Activated T-cell treated with anti-CD3 and anti-CD28 coated beads for 48 hours (primary cell): ENCODE data around the gene TRIOBP.
"Not testable (repeated sequence)": the region's sequence is repeated elsewhere in the genome, so short reads cannot be mapped to it uniquely, and the experiment has no call there.

Experiments used
- DNase-seq: peaks from one replicate; pipeline ENCODE4 v3.0.0-alpha.2; 2020; ENCODE audit warnings: low read depth

Gene TRIOBP, protein sequence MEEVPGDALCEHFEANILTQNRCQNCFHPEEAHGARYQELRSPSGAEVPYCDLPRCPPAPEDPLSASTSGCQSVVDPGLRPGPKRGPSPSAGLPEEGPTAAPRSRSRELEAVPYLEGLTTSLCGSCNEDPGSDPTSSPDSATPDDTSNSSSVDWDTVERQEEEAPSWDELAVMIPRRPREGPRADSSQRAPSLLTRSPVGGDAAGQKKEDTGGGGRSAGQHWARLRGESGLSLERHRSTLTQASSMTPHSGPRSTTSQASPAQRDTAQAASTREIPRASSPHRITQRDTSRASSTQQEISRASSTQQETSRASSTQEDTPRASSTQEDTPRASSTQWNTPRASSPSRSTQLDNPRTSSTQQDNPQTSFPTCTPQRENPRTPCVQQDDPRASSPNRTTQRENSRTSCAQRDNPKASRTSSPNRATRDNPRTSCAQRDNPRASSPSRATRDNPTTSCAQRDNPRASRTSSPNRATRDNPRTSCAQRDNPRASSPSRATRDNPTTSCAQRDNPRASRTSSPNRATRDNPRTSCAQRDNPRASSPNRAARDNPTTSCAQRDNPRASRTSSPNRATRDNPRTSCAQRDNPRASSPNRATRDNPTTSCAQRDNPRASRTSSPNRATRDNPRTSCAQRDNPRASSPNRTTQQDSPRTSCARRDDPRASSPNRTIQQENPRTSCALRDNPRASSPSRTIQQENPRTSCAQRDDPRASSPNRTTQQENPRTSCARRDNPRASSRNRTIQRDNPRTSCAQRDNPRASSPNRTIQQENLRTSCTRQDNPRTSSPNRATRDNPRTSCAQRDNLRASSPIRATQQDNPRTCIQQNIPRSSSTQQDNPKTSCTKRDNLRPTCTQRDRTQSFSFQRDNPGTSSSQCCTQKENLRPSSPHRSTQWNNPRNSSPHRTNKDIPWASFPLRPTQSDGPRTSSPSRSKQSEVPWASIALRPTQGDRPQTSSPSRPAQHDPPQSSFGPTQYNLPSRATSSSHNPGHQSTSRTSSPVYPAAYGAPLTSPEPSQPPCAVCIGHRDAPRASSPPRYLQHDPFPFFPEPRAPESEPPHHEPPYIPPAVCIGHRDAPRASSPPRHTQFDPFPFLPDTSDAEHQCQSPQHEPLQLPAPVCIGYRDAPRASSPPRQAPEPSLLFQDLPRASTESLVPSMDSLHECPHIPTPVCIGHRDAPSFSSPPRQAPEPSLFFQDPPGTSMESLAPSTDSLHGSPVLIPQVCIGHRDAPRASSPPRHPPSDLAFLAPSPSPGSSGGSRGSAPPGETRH (N-terminal part only)

GRCh38 chr22:37696657-37697537, at the start of gene TRIOBP:
TSS of gene TRIOBP (plus strand) at chr22:37697048. CDS start at chr22:37701366, 4,318 bp downstream.
- DNase-seq = peak; percentile 87

GRCh38 chr22:37647317-37647716, 49.5 kb upstream of the TRIOBP start:
- no peak for DNase-seq

- DNase-seq = no peak
These were observed 48.9 kb upstream of the TRIOBP start for GRCh38 chr22:37647928-37648327.

DNA sequence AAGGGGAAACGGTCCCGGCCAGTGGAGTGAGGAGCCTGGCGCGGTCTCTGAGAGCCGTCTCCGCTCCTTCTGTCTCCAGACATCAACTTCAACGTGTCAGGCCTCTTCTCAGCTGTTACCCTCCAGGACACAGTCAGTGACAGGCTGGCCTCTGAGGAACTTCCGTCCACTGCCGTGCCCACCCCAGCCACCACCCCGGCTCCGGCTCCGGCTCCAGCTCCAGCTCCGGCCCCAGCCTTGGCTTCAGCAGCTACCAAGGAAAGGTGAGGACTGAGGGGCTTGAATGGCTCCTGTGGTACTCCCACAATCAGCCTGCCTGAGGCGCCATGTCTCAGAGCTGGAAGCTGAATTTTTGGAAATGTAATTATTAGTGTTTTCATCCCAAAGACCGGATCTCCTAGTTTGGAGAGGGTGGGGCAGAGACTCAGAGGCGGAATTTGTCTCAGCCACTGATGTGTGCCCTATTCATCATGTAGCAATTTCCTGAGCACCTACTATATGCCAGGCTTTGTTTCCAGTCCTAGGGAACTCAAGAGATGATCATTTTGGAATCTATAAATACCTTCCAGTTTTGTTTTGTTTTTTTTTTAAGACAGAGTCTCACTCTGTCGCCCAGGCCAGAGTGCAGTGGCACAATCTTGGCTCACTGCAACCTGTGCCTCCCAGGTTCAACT, 46.2 kb upstream of the TRIOBP start:
- DNase-seq = no peak

- DNase-seq = no peak
These were observed 42.1 kb upstream of the TRIOBP start for GRCh38 chr22:37654563-37655251.

GRCh38 chr22:37655252-37655563, 41.6 kb upstream of the TRIOBP start:
- no peak for DNase-seq

DNA sequence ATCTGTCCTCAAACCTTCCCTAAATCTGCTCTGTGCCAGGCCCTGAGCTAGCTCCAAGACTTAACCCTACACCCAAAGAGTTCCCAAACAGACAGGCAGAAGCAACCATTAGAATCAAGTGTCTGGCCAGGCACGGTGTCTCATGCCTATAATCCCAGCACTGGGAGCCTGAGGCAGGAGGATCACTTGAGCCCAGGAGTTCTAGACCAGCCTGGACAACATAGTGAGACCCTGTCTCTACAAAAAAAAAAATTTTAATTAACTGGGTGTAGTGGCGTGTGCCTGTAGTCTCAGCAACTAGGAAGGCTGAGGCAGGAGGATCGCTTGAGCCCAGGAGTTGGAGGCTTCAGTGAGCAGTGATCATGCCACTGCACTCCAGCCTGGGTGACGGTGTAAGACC, 40.3 kb upstream of the TRIOBP start:
- DNase-seq = not testable (repeated sequence)

GRCh38 chr22:37657590-37658132, 39.2 kb upstream of the TRIOBP start:
- DNase-seq = no peak

DNA sequence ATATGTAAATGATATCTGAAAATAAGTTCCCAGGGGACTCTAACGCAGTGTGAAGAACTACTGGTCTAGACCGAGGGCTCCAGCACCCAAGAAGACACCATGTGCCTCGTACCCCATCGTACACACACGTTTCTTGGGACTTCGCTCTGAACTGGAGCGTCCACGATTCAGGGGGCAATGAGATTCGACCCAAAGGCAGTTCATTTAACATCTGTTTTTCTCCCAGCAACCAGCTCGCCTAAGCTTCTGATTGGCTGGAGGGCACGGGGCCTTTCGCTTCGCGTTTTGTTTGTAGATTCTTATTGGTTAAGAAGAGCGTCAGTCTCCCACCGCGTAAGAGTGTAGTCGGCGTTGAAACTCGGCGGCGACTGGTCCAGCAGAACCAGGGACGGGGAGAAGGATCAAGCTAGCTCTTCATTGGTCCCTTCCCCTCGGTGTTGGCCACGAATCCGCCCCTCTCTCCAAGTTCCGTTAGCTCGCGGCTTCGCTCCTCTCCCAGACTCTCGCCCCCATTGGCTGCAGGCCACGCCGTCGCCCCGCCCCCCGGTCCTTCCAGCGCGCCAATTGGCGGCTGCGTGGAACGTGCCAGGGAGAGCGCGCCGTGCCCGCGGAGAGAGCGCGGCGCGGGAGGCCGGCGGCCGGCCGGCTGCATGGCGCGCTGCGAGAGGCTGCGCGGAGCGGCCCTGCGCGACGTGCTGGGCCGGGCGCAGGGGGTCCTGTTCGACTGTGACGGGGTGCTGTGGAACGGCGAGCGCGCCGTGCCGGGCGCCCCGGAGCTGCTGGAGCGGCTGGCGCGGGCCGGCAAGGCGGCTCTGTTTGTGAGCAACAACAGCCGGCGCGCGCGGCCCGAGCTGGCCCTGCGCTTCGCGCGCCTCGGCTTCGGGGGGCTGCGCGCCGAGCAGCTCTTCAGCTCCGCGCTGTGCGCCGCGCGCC, 38.4 kb upstream of the TRIOBP start, which contains the start of gene PDXP:
PDXP (plus strand) TSS at position 591 of the 933 bp plus-strand sequence; CDS start at position 651, 60 bp downstream.
- peak; percentile 99 for DNase-seq

DNA sequence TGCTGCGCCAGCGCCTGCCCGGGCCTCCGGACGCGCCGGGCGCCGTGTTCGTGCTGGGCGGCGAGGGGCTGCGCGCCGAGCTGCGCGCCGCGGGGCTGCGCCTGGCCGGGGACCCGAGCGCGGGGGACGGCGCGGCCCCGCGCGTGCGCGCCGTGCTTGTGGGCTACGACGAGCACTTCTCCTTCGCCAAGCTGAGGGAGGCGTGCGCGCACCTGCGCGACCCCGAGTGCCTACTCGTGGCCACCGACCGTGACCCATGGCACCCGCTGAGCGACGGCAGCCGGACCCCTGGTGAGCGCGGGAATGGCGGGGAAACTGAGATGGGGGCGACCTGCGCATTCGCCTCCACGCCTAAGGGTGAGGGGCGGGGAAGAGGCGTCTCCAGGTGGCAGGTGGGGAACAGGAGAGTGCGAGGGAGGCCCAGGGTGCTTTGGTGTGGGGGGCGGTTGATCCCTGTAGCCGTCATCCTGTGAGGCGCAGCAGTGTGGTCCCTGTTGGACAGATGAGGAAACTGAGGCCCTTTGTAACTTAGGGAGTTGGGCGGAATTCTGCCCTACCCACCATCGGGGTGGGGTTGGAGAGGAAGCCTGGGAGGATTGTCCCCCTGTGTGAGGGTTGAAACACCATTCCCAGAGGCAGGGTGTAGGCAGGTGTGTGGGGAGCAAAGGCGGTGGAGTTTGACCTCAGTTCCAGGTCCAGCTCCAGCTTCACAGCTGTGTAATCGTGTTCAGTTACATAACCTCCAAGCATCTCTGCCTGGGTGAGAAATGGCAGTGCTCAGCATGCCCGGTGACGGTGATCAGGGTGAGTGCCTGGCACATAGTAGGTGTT, 37.6 kb upstream of the TRIOBP start:
- no peak for DNase-seq

- DNase-seq = no peak
These were observed 36.7 kb upstream of the TRIOBP start for GRCh38 chr22:37659897-37660708.

DNA sequence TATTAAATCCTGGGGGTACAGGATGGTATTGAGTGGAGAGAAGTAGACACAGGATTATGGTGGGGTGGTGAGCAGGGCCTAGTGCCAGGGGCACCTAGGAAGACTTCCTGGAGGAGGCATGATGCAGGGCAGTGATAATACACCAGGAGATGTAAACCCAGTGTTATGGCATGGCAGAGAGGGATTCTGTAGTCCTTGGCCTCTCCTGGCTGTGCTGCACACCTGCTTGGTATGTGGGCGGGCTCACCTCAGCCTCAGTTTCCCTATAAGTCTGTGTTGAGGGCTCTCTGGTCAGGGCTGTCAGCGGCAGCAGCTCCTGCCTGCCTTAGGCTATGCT, 36.2 kb upstream of the TRIOBP start:
- DNase-seq = no peak

DNA sequence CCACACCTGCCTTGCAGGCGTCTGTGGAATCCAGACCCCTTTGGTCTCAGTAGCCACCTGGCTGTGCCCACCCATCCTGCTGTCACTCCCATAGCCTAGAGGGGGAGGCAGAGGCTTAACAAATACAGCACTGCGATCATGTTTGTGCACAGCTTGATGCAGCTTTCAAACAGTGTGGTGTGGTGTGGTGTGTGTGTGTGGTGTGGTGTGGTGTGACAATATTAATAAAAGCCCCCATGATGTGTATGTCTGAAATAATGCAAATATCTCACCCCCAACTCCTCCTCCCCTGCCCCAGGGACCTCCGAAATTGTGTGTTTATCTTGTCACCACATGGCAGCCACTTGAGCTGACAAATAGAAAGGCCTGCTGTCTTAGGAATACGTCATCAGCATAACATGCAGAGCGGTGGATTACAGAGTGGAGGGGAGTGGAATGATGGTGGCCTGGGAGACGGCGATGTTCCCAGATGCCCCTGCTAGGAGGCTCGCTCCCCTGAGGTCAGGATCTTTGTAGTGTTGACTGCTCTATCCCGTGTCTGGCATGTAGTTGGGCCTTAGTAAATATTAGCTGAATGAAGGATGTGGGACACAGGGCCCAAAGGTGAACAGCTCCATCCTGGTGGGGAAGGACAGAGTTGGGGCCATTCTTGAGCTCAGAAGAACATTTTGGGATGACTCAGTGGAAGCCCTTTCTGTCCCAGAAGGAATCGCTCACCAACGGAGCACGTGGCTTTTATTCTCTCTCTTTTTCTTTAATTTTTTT, 35.5 kb upstream of the TRIOBP start:
- DNase-seq = no peak

DNA sequence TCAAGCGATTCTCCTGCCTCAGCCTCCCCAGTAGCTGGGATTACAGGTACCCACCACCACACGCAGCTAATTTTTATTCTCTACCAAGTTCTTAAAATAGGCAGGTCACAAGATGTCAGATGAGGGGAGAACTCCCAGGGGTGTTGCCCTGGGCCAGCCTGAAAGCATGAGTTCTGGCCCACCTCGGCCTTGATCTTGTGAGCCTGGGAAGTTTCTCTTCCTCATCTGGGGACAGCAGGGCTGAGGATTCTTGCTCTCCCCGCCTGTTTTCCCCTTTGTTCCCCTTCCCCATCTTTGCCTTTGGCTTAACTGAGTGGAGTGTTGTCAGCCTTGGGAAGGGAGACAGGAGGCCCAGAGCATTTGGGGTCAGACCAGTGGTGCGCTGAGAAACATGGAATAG, 34.8 kb upstream of the TRIOBP start:
- no peak for DNase-seq

GRCh38 chr22:37663521-37664140, 33.2 kb upstream of the TRIOBP start:
- no peak for DNase-seq
